ENCODE measurements around the gene DPH3.

DNA sequence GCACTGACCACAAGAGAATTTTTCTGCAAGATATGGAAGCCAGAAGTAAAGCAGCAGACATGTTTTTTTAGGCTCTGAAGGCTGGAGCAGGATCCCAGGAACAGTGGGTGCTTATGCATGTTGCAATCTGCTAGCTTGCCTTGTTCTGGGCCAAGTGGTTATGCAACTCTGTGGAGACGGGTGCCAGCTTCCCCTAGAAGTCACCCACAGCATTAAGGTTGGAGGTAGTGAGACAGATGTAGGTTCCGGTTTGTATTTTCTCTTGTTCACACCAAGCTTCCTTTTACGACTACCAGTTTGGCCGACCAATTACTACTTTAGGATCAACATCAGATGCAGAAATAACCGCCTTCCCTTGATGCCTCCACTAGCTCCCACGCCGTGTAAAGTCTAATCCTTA lies 11.1 kb downstream of the DPH3 start:
- no peak for TF ChIP-seq EZH2 (IDR thresholded peaks at IDR 0.05; ENCODE audit: low read length)
- TF ChIP-seq, protein P1, sequence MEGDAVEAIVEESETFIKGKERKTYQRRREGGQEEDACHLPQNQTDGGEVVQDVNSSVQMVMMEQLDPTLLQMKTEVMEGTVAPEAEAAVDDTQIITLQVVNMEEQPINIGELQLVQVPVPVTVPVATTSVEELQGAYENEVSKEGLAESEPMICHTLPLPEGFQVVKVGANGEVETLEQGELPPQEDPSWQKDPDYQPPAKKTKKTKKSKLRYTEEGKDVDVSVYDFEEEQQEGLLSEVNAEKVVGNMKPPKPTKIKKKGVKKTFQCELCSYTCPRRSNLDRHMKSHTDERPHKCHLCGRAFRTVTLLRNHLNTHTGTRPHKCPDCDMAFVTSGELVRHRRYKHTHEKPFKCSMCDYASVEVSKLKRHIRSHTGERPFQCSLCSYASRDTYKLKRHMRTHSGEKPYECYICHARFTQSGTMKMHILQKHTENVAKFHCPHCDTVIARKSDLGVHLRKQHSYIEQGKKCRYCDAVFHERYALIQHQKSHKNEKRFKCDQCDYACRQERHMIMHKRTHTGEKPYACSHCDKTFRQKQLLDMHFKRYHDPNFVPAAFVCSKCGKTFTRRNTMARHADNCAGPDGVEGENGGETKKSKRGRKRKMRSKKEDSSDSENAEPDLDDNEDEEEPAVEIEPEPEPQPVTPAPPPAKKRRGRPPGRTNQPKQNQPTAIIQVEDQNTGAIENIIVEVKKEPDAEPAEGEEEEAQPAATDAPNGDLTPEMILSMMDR (optimal IDR thresholded peaks at IDR 0.05 in 1 of 3, IDR thresholded peaks at IDR 0.05 in 1 of 3, conservative IDR thresholded peaks at IDR 0.05 in 1 of 3; ENCODE audit: extremely low read depth in 1 of 3, insufficient read depth in 2 of 3, low read length in 3 of 3): no peak
